Measurements from ENCODE around the gene FOCAD.

FOCAD gene

GRCh38 chr9:21023861-21024260 lies 339.8 kb downstream of the FOCAD start:
- Histone ChIP-seq H3K18ac (ENCODE audit: low read length) (no peak overlapping the region), H3K27me3 (ENCODE audit: insufficient read depth, low read length, poor library complexity) (no peaks in the 10 kb centered on the region), H3K23ac (ENCODE audit: low read length) (no peak overlapping the region), H3K4me1 (ENCODE audit: control insufficient read depth, low read depth, low read length) (no peaks in the 10 kb centered on the region), H3K36me3 (ENCODE audit: control insufficient read depth, insufficient read depth, low read length) (no peaks in the 10 kb centered on the region), H2AK5ac (ENCODE audit: low read length) (no peak overlapping the region), H2BK120ac (ENCODE audit: low read depth, low read length) (no peak overlapping the region), H3K4ac (ENCODE audit: low read depth, low read length) (no peak overlapping the region), H3K9ac (ENCODE audit: low read length) (no peak overlapping the region), H3K4me2 (ENCODE audit: low read length) (no peak overlapping the region), H3K27ac (ENCODE audit: low read depth, low read length) (no peak overlapping the region), H4K8ac (ENCODE audit: low read depth, low read length) (no peak overlapping the region), H3K79me2 (ENCODE audit: control insufficient read depth, insufficient read depth, low read length) (no peaks in the 10 kb centered on the region), H4K5ac (ENCODE audit: low read length) (no peak overlapping the region), H2BK5ac (ENCODE audit: low read length) (no peak overlapping the region), H2BK15ac (replicated peaks; ENCODE audit: low read depth) (no peak overlapping the region), H3K4me3 (ENCODE audit: low read length) (no peak overlapping the region), H3K56ac (ENCODE audit: low read length) (no peak overlapping the region), H3K79me1 (ENCODE audit: low read length) (no peaks in the 10 kb centered on the region)
- no CpG with 5 or more reads among the region's 2 CpGs for WGBS (ENCODE audit: extremely low coverage, insufficient coverage, low lambda C conversion rate)
- DNase-seq: no peak

GRCh38 chr9:21027295-21027694 lies 343.2 kb downstream of the FOCAD start:
- H3K23ac ChIP-seq (ENCODE audit: low read length): no peak overlapping the region
- no peak overlapping the region for H3K4me3 ChIP-seq (ENCODE audit: low read length)
- no peak overlapping the region for H3K4me2 ChIP-seq (ENCODE audit: low read length)
- no peaks in the 10 kb centered on the region for H3K36me3 ChIP-seq (ENCODE audit: control insufficient read depth, insufficient read depth, low read length)
- H2BK5ac ChIP-seq (ENCODE audit: low read length): no peak overlapping the region
- H4K8ac ChIP-seq (ENCODE audit: low read depth, low read length): no peak overlapping the region
- H3K18ac ChIP-seq (ENCODE audit: low read length): no peak overlapping the region
- H3K4ac ChIP-seq (ENCODE audit: low read depth, low read length): no peak overlapping the region
- no peak overlapping the region for H2BK15ac ChIP-seq (replicated peaks; ENCODE audit: low read depth)
- H3K9ac ChIP-seq (ENCODE audit: low read length): no peak overlapping the region
- WGBS (ENCODE audit: extremely low coverage, insufficient coverage, low lambda C conversion rate): no CpG with 5 or more reads among the region's 4 CpGs
- H3K79me1 ChIP-seq (ENCODE audit: low read length): no peaks in the 10 kb centered on the region
- DNase-seq: no peak
- no peaks in the 10 kb centered on the region for H3K27me3 ChIP-seq (ENCODE audit: insufficient read depth, low read length, poor library complexity)
- peaks cover 4% of the 10 kb centered on the region for H3K4me1 ChIP-seq (ENCODE audit: control insufficient read depth, low read depth, low read length)
- no peak overlapping the region for H4K5ac ChIP-seq (ENCODE audit: low read length)
- no peak overlapping the region for H3K56ac ChIP-seq (ENCODE audit: low read length)
- H3K79me2 ChIP-seq (ENCODE audit: control insufficient read depth, insufficient read depth, low read length): no peaks in the 10 kb centered on the region
- H2AK5ac ChIP-seq (ENCODE audit: low read length): no peak overlapping the region
- no peak overlapping the region for H3K27ac ChIP-seq (ENCODE audit: low read depth, low read length)
- no peak overlapping the region for H2BK120ac ChIP-seq (ENCODE audit: low read depth, low read length)

GRCh38 chr9:21028466-21028865 lies 344.4 kb downstream of the FOCAD start:
- H3K27ac ChIP-seq (ENCODE audit: low read depth, low read length): no peak overlapping the region
- H2BK5ac ChIP-seq (ENCODE audit: low read length): no peak overlapping the region
- H3K27me3 ChIP-seq (ENCODE audit: insufficient read depth, low read length, poor library complexity): no peaks in the 10 kb centered on the region
- no peak overlapping the region for H3K23ac ChIP-seq (ENCODE audit: low read length)
- no peaks in the 10 kb centered on the region for H3K79me1 ChIP-seq (ENCODE audit: low read length)
- no peak overlapping the region for H3K4me2 ChIP-seq (ENCODE audit: low read length)
- no peak overlapping the region for H3K9ac ChIP-seq (ENCODE audit: low read length)
- no CpG with 5 or more reads among the region's 3 CpGs for WGBS (ENCODE audit: extremely low coverage, insufficient coverage, low lambda C conversion rate)
- no peak overlapping the region for H2AK5ac ChIP-seq (ENCODE audit: low read length)
- H3K79me2 ChIP-seq (ENCODE audit: control insufficient read depth, insufficient read depth, low read length): no peaks in the 10 kb centered on the region
- H3K4ac ChIP-seq (ENCODE audit: low read depth, low read length): no peak overlapping the region
- H3K4me3 ChIP-seq (ENCODE audit: low read length): no peak overlapping the region
- H3K4me1 ChIP-seq (ENCODE audit: control insufficient read depth, low read depth, low read length): peaks cover 4% of the 10 kb centered on the region
- H3K56ac ChIP-seq (ENCODE audit: low read length): no peak overlapping the region
- no peak overlapping the region for H2BK120ac ChIP-seq (ENCODE audit: low read depth, low read length)
- no peak overlapping the region for H2BK15ac ChIP-seq (replicated peaks; ENCODE audit: low read depth)
- DNase-seq: no peak
- H3K36me3 ChIP-seq (ENCODE audit: control insufficient read depth, insufficient read depth, low read length): no peaks in the 10 kb centered on the region
- no peak overlapping the region for H3K18ac ChIP-seq (ENCODE audit: low read length)
- H4K5ac ChIP-seq (ENCODE audit: low read length): no peak overlapping the region
- no peak overlapping the region for H4K8ac ChIP-seq (ENCODE audit: low read depth, low read length)

- Histone ChIP-seq H3K36me3 (ENCODE audit: control insufficient read depth, insufficient read depth, low read length) (no peaks in the 10 kb centered on the region), H3K4me2 (ENCODE audit: low read length) (no peak overlapping the region), H3K79me1 (ENCODE audit: low read length) (no peaks in the 10 kb centered on the region), H3K9ac (ENCODE audit: low read length) (no peak overlapping the region), H3K27ac (ENCODE audit: low read depth, low read length) (no peak overlapping the region), H4K8ac (ENCODE audit: low read depth, low read length) (no peak overlapping the region), H3K18ac (ENCODE audit: low read length) (no peak overlapping the region), H2BK15ac (replicated peaks; ENCODE audit: low read depth) (no peak overlapping the region), H2AK5ac (ENCODE audit: low read length) (no peak overlapping the region), H4K5ac (ENCODE audit: low read length) (no peak overlapping the region), H3K4ac (ENCODE audit: low read depth, low read length) (no peak overlapping the region), H2BK5ac (ENCODE audit: low read length) (no peak overlapping the region), H3K27me3 (ENCODE audit: insufficient read depth, low read length, poor library complexity) (no peaks in the 10 kb centered on the region), H3K23ac (ENCODE audit: low read length) (no peak overlapping the region), H2BK120ac (ENCODE audit: low read depth, low read length) (no peak overlapping the region), H3K79me2 (ENCODE audit: control insufficient read depth, insufficient read depth, low read length) (no peaks in the 10 kb centered on the region), H3K56ac (ENCODE audit: low read length) (no peak overlapping the region), H3K4me1 (ENCODE audit: control insufficient read depth, low read depth, low read length) (peaks cover 4% of the 10 kb centered on the region), H3K4me3 (ENCODE audit: low read length) (no peak overlapping the region)
- DNase-seq: no peak
- no CpG with 5 or more reads among the region's 8 CpGs for WGBS (ENCODE audit: extremely low coverage, insufficient coverage, low lambda C conversion rate)
Observed at GRCh38 chr9:21029661-21030060, 345.6 kb downstream of the FOCAD start.

- H3K4ac ChIP-seq (ENCODE audit: low read depth, low read length): no peak overlapping the region
- H2BK15ac ChIP-seq (replicated peaks; ENCODE audit: low read depth): no peak overlapping the region
- no peak overlapping the region for H3K9ac ChIP-seq (ENCODE audit: low read length)
- H3K4me3 ChIP-seq (ENCODE audit: low read length): no peak overlapping the region
- no peak overlapping the region for H3K18ac ChIP-seq (ENCODE audit: low read length)
- no peaks in the 10 kb centered on the region for H3K79me1 ChIP-seq (ENCODE audit: low read length)
- H4K5ac ChIP-seq (ENCODE audit: low read length): no peak overlapping the region
- H3K56ac ChIP-seq (ENCODE audit: low read length): peak overlapping the region; percentile 78
- no peaks in the 10 kb centered on the region for H3K79me2 ChIP-seq (ENCODE audit: control insufficient read depth, insufficient read depth, low read length)
- no peak overlapping the region for H2BK5ac ChIP-seq (ENCODE audit: low read length)
- H3K4me1 ChIP-seq (ENCODE audit: control insufficient read depth, low read depth, low read length): peaks cover 4% of the 10 kb centered on the region
- no peak overlapping the region for H3K4me2 ChIP-seq (ENCODE audit: low read length)
- no CpG with 5 or more reads among the region's 5 CpGs for WGBS (ENCODE audit: extremely low coverage, insufficient coverage, low lambda C conversion rate)
- no peaks in the 10 kb centered on the region for H3K27me3 ChIP-seq (ENCODE audit: insufficient read depth, low read length, poor library complexity)
- H3K36me3 ChIP-seq (ENCODE audit: control insufficient read depth, insufficient read depth, low read length): no peaks in the 10 kb centered on the region
- no peak overlapping the region for H4K8ac ChIP-seq (ENCODE audit: low read depth, low read length)
- no peak overlapping the region for H3K27ac ChIP-seq (ENCODE audit: low read depth, low read length)
- no peak overlapping the region for H3K23ac ChIP-seq (ENCODE audit: low read length)
- DNase-seq: peak; percentile 92
- no peak overlapping the region for H2AK5ac ChIP-seq (ENCODE audit: low read length)
- H2BK120ac ChIP-seq (ENCODE audit: low read depth, low read length): no peak overlapping the region
Observed at GRCh38 chr9:21030389-21031035, 346.5 kb downstream of the FOCAD start.
